T-helper 2 cell (primary cell): ENCODE data around the gene GUCY2D.
"Not testable (repeated sequence)": the region's sequence is repeated elsewhere in the genome, so short reads cannot be mapped to it uniquely, and the experiment has no call there.

Experiments
- DNase-seq, 5 experiments: peaks; one replicate each; pipeline versions ENCODE4 v3.0.0 to v3.0.0-alpha.2; 2012 to 2022

GUCY2D gene

DNA sequence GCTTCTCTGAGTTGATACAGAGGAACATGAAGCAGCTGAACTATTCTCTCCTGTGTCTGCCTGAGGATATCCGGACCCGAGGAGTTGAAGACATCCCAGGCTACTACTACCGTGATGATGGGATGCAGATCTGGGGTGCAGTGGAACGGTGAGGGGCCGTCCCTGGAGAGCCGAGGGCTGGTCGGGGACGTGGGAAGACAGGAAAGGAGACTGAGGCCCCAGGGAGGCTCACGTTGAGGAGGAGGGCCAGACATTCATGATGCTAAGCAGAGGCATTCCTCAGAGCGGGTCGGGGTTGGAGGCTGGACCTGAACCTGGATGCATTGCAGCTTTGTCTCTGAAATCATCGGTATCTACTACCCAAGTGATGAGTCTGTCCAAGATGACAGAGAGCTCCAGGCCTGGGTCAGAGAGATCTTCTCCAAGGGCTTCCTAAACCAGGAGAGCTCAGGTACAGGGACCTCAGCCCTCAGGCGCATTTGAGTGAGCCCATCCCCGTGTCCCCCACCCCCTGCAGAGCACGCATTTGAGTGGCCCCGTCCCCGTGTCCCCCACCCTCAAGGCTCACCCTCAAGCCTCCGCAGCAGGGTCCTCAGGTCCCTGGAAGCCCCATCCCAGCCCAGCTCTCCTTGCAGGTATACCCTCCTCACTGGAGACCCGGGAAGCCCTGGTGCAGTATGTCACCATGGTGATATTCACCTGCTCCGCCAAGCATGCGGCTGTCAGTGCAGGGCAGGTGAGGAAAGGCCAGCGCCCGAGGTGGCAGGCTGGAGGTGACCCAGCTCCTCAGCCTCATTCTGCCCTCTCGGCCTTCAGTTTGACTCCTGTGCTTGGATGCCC lies 44.7 kb downstream of the GUCY2D start:
- DNase-seq = no peak

DNA sequence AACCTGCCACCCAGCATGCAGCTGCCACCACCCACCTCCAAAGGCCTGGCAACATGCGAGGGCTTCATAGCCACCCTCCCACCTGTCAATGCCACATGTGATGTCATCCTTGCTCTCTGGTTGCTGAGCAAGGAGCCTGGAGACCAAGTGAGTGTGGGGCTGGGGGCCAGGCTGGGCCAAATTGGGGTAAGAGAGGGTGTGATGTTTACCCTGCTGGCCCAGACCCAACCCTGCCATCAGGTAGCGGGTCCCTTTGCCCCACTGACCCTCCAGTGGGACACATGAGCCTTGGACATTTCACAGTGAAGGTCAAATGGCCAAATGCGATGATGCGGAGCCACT lies 45.3 kb downstream of the GUCY2D start:
- DNase-seq = no peak

DNA sequence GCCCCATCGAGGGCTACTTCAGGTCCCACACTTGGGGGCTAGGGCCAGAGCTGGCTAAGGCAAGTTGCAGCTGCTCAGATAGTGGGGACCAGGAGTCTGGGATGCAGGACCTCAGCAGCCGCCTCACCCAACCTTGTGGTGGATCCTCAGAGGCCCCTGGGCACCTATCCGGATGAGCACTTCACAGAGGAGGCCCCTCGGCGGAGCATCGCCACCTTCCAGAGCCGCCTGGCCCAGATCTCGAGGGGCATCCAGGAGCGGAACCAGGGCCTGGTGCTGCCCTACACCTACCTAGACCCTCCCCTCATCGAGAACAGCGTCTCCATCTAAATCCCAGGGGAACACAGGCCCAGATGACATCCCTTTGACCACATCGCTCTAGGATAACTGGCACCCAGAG lies 45.8 kb downstream of the GUCY2D start:
- no peak for DNase-seq

DNA sequence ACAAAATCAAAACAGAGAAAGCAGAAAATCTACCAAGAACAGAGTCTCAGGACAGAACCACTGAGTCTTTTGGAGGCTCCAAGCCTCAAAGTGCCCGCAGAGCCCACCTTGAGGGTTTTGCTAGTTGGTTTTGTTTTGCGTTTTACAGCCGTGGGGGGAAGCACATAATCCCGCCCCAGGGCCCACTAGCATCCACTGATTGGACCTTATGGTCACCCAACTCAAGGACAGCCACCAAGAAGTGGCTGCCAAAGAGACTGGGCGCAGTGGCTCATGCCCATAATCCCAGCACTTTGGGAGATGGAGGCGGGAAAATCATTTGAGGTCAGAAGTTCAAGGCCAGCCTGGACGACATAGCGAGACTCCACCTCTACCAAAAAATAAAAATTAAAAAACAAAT lies 46.3 kb downstream of the GUCY2D start:
- no peak for DNase-seq

DNA sequence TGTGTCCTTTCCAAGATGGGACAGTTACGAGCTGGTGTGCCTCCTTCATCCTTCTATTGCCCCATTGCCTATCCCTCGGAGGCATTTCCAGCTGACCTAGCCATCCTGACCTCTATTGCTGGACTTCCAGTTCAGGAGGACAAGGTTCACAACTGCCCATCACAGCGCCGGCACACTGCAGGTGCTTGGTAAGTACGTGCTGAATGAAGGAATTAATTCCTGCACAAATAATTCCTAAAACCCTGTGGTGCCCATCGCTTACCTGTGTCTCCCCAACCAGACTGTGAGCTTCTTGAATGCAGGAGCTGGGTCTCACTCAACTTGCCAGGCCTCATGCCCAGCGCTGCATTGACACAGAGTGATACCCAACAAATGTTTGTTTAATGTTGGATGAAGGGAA lies 49.4 kb downstream of the GUCY2D start:
- no peak for DNase-seq

DNA sequence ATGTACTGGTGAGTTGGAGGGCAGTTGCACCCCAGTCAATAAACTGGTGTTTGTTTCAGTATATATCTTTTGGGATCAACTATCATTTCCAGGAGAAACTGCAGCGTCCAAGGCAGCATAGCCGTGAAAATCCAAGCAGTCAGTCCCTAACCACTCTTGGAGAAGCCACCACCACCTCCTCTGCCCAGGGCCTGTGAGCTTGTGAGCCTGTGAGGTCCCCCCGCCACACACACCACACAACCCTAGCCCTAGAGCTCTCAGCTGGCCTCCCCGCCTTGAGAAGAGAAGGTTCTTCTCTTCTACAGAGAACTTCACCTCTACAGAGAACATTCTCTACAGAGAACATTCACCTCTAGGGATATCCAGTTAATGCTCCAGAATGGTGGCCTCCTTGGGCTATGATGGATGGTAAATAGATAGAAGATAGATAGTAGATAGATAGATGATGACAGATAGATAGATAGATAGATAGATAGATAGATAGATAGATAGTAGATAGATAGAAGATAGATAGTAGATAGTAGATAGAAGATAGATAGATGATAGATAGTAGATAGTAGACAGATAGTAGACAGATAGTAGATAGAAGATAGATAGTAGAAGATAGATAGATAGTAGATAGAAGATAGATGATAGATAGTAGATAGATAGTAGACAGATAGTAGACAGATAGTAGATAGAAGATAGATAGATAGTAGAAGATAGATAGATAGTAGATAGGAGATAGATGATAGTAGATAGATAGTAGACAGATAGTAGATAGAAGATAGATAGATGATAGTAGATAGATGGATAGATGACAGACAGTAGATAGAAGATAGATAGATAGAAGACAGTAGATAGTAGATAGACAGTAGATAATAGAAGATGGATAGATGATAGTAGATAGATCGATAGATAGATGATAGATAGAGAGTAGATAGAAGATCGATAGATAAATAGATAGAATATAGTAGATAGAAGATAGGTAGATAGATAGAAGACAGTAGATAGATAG lies 50.1 kb downstream of the GUCY2D start:
- DNase-seq = no peak

DNA sequence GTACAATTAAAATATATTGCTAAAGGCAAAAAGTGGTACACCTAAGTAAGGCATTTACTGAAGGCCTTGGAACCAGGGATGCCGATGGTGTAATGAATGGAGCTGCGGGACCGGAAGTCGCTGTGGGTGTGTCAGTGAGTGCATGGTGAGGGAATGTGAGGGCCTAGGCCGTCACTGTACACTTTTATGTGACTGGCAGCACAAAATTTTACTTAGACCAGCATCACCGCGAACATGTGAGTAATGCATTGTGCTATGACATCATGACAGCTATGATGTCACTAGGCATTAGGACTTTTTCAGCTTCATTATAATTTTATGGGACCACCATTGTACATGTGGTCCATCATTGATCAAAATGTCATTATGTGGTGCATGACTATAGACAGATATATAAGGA lies 51.2 kb downstream of the GUCY2D start:
- DNase-seq = no peak

DNA sequence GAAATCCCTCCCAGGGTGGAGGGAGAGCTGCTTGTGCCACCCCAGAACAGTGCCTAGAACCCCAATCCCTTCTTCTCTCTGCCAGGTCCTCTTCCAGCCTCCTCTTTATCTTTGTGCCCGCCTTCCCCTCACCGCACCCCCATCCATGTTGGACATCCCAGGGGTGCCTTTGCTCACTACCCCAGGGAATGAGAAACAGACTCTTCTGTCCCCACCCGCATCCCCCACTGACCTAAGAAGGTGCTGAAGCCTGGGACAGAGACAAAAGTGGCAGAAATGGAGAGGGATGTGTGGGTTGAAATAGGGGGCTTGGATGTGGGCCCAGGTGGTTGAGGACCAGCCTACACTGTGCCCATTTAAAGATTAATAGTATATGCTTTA lies 53.4 kb downstream of the GUCY2D start:
- no peak for DNase-seq

DNA sequence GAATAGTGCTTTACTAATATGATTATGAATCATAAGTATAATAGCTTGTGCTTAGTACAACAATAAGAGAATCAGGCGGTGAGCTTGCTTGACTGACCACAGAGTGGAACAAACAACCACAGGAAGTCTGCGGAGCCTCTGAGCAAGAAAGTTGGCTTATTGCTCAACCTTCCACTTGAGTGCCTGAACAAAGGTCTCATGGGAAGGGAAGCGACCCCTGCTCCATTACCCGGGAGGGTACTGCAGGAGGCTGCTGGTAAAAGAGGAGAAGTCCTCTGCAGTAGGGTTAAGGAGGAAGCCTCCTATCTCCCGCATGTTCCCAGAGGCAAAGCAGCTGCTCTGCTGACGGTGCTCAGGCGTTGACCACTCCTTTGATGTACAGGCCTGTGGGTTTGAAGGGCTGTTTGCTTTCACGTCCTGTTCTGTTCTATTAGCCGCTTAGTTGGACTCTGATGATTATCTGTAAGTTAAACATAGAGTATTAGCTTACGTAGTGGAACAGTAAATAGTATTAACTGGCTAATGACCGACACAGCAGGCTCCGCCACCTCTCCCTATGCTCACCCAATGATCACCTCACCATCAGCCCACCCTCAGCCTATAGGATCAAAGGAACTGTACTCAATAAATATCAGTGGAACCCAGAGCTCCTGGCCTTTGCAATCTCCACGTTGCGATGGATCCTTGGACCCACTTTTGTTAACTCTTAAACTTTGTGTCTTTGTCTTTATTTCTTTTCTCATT lies 54.0 kb downstream of the GUCY2D start:
- peak in 1 of 5 experiments; percentile 71 for DNase-seq

DNA sequence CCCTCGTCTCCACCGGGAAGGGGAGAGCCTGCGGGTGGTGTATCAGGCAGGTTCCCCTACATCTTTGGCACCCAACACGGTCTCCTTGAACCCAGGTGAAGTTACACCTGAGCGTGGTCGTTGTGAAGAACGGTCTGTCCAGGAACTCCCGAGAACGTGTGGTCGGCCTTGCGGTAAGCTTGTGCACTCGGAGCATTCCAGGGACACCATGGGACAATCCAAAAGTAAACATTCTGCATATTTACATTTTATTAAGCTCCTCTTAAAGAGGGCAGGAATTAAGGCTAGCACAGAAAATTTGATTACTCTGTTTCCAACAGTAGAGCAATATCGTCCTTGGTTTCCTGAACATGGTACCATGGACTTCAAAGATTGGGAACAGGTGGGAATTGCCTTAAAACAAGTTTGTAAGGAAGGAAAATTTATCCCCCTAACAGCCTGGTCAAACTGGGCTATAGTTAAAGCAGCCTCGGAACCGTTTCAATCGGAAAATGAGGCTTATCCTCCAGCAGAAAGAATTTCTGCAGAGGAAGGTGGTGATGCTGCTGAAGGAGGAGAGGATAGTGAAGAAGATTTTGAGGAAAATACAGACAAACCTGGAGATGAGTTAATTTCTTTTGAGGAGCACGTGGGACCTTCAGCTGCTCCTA lies 54.7 kb downstream of the GUCY2D start:
- no peak for DNase-seq

DNA sequence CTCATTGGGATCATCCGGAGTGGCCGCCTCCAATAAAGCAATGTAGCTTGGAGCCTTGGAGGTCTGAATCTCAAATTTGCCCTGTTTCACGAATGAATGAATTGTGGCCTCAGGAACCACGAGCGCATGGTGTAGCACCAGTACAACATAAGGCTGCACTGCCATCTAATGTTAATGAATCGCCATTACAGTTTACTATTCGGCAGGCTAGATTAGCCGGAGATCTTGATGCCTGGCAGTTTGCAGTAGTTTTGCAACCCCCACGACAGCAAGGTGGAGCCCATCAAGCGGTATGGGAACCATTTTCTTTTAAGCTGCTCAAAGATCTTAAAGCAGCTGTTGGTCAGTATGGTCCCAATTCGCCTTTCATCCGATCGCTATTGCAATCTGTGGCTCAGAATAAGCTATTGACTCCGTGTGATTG lies 55.3 kb downstream of the GUCY2D start:
- DNase-seq = peak in 3 of 5 experiments; percentile 22 to 74 (median 51)

DNA sequence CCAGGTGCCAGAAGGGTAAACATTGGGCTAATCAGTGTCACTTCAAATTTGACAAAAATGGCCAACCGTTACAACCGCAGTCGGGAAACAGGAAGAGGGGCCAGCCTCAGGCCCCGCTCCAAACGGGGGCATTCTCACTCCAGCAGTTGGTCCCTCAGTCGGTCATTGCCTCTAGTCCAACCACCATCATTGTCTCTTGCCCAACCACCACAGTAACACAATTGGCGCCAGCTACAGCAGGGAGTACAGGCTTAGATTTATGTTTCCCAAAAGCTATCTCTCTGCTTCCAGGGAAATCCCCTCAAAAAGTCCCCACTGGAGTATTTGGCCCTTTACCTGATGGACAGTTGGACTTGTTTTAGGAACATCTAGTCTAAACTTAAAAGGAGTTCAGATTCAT lies 56.7 kb downstream of the GUCY2D start:
- DNase-seq = no peak

DNA sequence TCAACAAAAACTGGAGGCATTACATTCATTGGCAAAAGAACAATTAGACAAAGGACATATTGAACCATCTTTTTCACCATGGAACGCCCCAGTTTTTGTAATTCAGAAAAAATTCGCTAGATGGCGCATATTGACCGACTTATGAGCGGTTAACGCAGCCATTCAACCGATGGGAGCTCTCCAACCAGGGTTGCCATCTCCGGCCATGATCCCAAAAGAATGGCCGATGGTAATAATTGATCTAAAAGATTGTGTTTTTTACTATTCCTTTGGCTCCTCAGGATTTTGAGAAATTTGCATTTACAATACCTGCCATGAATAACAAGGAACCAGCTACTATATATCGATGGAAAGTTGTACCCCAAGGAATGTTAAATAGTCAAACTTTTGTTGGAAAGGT lies 57.9 kb downstream of the GUCY2D start:
- DNase-seq = peak in 4 of 5 experiments; percentile 22 to 61 (median 38)

DNA sequence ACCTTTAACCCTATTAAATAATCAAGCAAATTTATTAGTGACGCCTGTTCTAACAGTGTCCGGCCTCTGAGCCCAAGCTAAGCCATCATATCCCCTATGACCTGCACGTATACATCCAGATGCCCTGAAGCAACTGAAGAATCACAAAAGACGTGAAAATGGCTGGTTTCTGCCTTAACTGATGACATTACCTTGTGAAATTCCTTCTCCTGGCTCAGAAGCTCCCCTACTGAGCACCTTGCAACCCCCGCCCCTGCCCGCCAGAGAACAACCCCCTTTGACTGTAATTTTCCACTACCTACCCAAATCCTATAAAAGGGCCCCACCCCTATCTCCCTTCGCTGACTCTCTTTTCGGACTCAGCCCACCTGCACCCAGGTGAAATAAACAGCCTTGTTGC lies 59.4 kb downstream of the GUCY2D start:
- not testable (repeated sequence) for DNase-seq

DNA sequence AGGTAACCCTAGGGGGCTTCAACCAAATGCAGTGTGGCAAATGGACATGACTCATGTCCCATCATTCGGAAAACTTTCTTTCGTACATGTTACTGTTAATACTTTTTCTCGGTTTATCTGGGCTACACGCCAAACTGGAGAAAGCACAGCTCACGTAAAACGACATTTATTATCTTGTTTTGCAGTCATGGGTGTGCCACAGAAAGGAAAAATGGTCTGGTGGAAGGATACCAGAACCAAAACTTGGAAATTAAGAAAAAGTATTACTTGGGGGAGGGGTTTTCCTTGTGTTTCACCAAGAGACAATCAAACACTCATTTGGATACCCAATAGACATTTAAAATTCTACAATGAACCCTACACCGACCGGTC lies 60.0 kb downstream of the GUCY2D start:
- DNase-seq = no peak

DNA sequence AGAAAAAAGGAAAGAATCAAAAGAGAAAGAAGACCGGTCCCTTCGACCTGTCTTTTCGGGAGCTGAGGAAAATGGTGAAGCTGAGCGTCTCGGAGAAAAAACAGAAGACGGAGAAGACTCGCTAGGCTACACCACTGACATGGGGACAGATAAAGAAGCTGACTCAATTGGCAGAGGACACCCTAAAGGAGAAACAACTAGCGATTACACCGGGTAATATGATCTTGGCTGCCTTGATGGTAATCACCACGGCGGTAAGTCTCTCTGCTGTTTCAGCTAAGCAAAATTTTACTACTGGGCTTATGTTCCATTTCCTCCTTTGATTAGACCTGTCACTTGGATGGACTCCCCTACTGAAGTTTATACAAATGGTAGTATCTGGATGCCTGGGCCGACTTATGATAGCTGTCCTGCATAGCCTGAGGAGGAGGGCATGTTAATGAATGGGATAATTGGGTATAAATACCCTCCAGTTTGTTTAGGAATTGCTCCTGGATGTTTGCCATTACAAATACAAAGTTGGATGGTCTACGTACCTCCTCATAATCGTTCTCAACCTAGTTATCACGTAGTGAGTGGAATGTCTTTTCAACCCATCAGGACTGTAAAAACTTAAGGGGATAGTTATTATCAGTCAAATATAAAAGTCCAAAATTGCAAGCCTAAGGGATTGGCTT lies 60.5 kb downstream of the GUCY2D start:
- DNase-seq = no peak

DNA sequence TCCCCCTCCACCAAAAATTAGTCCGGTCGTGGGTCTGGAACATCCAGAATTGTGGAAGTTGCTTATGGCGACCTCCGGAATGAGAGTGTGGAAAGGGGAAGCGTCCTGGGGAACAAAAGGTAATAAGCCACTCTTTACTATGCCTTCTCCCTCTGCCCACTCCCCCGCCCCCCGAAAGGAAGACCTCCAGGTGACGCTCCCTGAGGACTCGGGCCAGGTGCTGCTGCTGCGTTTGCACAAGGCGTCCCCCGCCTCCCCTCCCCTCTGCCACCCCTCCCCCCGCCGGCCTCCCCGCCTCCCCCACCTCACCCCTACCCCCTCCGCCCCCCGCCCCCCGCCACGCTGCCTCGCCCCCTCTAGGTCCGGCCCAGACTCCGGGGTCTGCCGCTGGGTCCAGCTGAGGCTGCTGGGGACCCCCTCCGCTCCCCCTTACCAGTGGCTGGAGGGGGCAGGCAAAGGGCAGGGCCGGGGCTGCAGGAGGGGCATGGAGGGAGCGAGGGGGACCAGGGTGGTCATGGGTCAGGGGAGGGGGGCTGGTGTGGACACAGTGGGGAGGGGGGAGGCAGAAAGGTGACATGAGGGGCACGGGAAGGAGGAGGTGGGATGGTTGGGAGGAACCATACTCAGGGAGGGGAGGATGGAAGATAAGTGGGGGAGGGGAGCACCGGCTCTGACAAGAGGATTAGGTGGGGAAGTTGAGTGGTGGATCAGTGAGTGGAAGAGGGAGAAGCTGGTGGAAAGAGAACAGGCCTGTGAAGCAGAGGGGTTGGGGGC lies 61.5 kb downstream of the GUCY2D start:
- no peak for DNase-seq

DNA sequence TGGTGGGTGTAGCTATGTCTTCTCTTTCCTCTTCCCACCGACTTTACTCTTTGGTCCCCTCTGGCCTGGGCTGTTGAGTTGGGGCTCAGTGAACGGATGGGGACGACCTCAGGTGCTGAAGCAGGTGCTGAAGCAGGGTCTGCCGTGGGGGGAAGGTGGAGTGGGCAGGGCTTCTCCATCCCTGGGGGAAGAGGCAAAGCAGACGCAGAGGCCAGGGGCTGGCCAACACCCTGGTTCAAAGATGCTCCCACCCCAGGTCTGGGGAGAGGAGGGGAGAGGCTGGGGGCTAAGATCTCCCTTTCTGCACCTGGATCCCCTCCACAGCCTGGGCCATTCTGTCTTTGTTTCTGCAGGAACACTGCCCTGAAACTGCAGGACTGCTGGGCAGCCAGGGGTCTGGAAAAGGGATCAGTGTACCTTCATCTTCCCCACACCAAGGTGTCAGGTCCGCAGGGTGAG lies 62.2 kb downstream of the GUCY2D start:
- DNase-seq = no peak

DNA sequence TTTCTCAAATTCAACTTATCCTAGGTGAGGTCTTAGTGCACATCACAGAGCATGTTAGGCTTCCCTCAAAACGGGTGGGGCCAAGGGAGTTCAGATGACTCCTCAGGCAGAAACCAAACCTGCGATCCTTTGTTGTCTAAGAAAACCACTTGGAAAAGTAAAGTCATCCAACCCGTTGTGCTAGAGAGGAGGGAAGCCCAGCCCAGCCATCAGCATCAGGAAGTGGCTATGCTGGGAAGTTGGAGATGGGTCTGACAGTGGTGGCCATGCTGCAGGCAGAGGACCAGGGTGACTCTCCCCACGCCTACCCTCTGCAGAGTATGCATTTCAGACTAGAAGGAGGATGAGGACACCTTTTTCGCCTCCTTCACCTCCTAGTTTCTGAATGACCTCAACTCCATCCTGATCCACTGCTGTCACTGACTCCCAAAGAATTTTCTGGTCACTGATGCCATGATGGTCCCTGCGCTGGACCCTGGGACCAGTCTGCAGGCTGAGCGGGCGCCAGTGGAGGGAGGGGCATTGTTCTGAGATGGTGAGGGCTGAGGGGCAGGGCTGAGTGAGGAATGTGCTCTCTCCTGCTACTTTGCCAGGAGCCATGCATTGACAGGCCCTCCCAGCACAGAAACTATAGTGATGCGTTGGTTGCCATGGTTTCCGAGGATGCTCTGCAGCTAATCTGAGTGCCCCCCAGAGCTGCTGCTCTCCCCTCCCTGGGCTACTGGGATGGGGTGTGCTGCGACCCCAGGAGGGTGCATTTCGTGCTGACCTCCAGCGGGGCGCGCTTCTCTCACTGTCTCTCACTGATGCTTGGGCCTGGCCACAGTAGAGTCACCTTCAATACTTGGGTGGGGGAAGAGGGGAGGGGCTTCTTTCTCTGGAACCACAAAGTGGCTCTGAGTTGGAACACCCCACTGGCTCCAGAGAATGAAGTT lies 64.7 kb downstream of the GUCY2D start:
- no peak for DNase-seq

DNA sequence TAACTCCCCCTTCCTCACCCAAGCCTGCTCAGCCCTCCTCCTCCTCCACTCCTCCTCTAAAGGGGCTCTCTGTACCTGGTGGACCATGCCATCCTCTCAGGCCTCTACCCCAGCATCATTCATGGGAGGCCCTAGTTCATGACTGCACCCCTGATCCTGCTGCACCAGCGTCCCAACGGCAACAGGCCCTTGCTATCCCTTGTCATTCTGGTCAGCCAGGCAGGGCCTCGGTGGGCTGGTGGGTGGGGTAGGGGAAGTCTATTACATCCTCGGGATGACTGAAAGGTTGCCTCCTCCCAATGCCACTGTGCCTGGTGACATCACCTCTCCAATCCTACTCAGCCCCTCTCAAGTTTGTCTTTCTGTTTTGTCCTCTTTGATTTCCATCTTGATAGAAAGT lies 65.4 kb downstream of the GUCY2D start:
- DNase-seq = no peak
